Activated CD8-positive, alpha-beta T cell treated with anti-CD3 and anti-CD28 coated beads for 36 hours (primary cell): ENCODE data around the gene SAT2. TPM values are rescaled to one million over a fixed set of nuclear protein-coding genes. Genes with fewer than 3 reads are reported as not detected.

Source experiments
- ATAC-seq: fragments of 200-7000 bp; cut with Tn5 transposase; one replicate; pipeline ENCODE4 v1.10.0; 2021; ENCODE audit warnings: mild to moderate bottlenecking, moderate library complexity
- CTCF ChIA-PET: fragments of 350-600 bp; sonication (Branson Sonifier 250); formaldehyde crosslinking; loops from one replicate; lab custom pipeline; 2021; ENCODE audit warnings: antibody characterized with exemption; lab: Charles Lee
- POLR2A ChIA-PET: fragments of 350-600 bp; sonication (Branson Sonifier 250); formaldehyde crosslinking; loops from one replicate; lab custom pipeline; 2021; ENCODE audit warnings: antibody characterized with exemption; lab: Charles Lee
- DNase-seq: peaks from one replicate; pipeline ENCODE4 v3.0.0-alpha.2; 2020
- H3K27ac Mint-ChIP-seq: one replicate; pipeline ENCODE4 v1.8.0; 2021; ENCODE audit warnings: mild to moderate bottlenecking, mixed read lengths
- H3K27me3 Mint-ChIP-seq: one replicate; pipeline ENCODE4 v1.8.0; 2021; ENCODE audit warnings: mixed read lengths
- H3K36me3 Mint-ChIP-seq: one replicate; pipeline ENCODE4 v1.8.0; 2021; ENCODE audit warnings: low read depth, mixed read lengths
- H3K4me1 Mint-ChIP-seq: one replicate; pipeline ENCODE4 v1.8.0; 2021; ENCODE audit warnings: low read depth, mixed read lengths
- H3K4me3 Mint-ChIP-seq: one replicate; pipeline ENCODE4 v1.8.0; 2021; ENCODE audit warnings: mild to moderate bottlenecking, moderate library complexity, mixed read lengths
- H3K9me3 Mint-ChIP-seq: one replicate; pipeline ENCODE4 v1.8.0; 2021; ENCODE audit warnings: mixed read lengths
- intact Hi-C: fragments of 100-400 bp; cut with micrococcal nuclease; formaldehyde crosslinking; loops from one replicate; pipeline ENCODE4 v1.10.0; 2022
- total RNA-seq, 2 experiments: library from RNA; stranded (reverse); gene quantifications; one replicate each; pipeline ENCODE4 v1.2.3, GENCODE V29; 2021
- TF ChIP-seq, protein P1 (sequence below): fragments of 200-600 bp; IDR thresholded peaks from one replicate; pipeline ENCODE4 v1.8.0; 2022; ENCODE audit warnings: antibody characterized with exemption, mild to moderate bottlenecking

SAT2 gene
- total RNA-seq, 2 experiments from 2014 or later, result 15.6 to 22.2 TPM

DNA sequence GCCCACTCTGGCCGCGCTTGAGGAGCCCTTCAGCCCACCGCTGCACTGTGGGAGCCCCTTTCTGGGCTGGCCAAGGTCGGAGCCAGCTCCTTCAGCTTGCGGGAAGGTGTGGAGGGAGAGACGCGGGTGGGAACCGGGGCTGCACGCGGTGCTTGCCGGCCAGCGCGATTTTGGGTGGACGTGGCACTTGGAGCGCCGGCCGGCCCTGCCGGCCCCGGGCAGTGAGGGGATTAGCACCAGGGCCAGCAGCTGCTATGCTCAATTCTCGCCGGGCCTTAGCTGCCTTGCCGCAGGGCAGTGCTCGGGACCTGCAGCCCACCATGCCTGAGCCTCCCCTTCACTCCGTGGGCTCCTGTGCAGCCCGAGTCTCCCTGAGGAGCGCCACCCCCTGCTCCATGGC, 13.2 kb upstream of the SAT2 start:
- Mint-ChIP-seq H3K9me3 (no peaks in the 10 kb centered on the region), H3K4me3 (no peak overlapping the region), H3K36me3 (no peaks in the 10 kb centered on the region), H3K27ac (no peak overlapping the region), H3K27me3 (peaks cover 4% of the 10 kb centered on the region), H3K4me1 (peaks cover 2% of the 10 kb centered on the region)
- ChIA-PET POLR2A (interaction anchor here (1.3 kb wide), 1 partner anchor 47 kb away, joined by 4 read pairs; the partner anchor contains the start of genes TP53 and WRAP53), CTCF (interaction anchor here (1.0 to 3.8 kb wide), 2 partner anchors 9 to 48 kb away, joined by 3 to 16 read pairs; no protein-coding TSS in a partner anchor)
- intact Hi-C loops, result no loop called here
- ATAC-seq (no peak), DNase-seq (no peak)
- TF ChIP-seq, protein P1, sequence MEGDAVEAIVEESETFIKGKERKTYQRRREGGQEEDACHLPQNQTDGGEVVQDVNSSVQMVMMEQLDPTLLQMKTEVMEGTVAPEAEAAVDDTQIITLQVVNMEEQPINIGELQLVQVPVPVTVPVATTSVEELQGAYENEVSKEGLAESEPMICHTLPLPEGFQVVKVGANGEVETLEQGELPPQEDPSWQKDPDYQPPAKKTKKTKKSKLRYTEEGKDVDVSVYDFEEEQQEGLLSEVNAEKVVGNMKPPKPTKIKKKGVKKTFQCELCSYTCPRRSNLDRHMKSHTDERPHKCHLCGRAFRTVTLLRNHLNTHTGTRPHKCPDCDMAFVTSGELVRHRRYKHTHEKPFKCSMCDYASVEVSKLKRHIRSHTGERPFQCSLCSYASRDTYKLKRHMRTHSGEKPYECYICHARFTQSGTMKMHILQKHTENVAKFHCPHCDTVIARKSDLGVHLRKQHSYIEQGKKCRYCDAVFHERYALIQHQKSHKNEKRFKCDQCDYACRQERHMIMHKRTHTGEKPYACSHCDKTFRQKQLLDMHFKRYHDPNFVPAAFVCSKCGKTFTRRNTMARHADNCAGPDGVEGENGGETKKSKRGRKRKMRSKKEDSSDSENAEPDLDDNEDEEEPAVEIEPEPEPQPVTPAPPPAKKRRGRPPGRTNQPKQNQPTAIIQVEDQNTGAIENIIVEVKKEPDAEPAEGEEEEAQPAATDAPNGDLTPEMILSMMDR, result no peak

DNA sequence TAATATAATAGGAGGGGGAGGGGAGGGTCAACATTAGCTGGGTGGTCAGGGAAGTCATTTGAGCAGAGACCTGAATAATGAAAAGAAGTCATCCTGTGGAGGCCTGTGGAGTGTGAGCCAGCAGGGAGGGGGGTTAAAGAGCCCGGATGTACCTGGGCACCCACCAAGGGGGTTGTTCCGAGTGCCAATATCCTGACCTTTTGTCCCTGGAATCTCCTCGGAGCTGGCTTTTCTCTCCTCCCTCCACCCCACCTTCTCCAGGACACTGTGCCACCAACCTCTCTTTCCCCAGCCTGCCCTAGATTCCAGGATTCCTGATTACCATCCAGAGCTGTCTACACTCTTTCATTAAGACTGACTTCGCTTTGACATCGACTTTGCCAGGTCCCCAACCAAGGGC, 8.5 kb upstream of the SAT2 start:
- no peaks in the 10 kb centered on the region for H3K36me3 Mint-ChIP-seq
- ATAC-seq (no peak), DNase-seq (no peak)
- H3K4me1 Mint-ChIP-seq, result no peaks in the 10 kb centered on the region
- H3K27me3 Mint-ChIP-seq, result no peaks in the 10 kb centered on the region
- ChIA-PET CTCF (interaction anchor here (3.3 kb wide), 1 partner anchor 37 kb away, joined by 15 read pairs; no protein-coding TSS in a partner anchor), POLR2A (no interaction called here)
- intact Hi-C loops, result no loop called here
- H3K27ac Mint-ChIP-seq, result no peak overlapping the region
- no peak overlapping the region for H3K4me3 Mint-ChIP-seq
- no peaks in the 10 kb centered on the region for H3K9me3 Mint-ChIP-seq
- TF ChIP-seq, protein P1, result no peak

DNA sequence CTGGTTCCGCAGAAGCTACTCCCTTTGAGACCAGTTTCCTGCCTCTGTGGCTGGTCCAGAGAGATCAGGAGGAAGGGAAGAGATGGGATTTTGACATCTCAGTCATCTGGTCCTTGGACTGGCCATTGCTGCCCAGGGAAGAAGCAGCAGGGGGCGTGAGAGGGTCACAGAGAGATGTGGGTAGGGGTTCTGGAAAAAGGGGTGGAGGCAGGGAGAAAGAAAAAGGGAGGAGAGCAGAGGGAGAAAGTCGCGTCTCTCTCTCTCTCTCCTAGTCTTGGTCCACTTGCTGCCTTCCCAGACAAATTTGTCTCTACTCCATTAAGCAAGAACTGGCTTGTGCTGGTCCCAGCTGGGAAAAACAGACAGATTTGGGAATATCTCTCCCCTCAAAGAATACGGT, 6.8 kb upstream of the SAT2 start:
- TF ChIP-seq, protein P1, result peak; percentile 42
- H3K9me3 Mint-ChIP-seq, result no peaks in the 10 kb centered on the region
- no peaks in the 10 kb centered on the region for H3K27me3 Mint-ChIP-seq
- DNase-seq (peak; percentile 49), ATAC-seq (peak; percentile 46)
- no peak overlapping the region for H3K27ac Mint-ChIP-seq
- H3K4me3 Mint-ChIP-seq, result no peak overlapping the region
- ChIA-PET CTCF (interaction anchor here (0.9 to 5.9 kb wide), 7 partner anchors 17 to 82 kb away, joined by 3 to 63 read pairs (median 4); partner anchors contain the start of genes ATP1B2, FXR2, TP53 and WRAP53), POLR2A (interaction anchor here (0.9 to 2.4 kb wide), 2 partner anchors 12 to 53 kb away, joined by 3 to 9 read pairs; partner anchors contain the start of gene TP53)
- H3K36me3 Mint-ChIP-seq, result no peaks in the 10 kb centered on the region
- no peaks in the 10 kb centered on the region for H3K4me1 Mint-ChIP-seq
- intact Hi-C loops, result loop anchor here (5.0 kb wide), 1 partner anchor 53 kb away; the partner anchor contains the start of genes TP53 and WRAP53

DNA sequence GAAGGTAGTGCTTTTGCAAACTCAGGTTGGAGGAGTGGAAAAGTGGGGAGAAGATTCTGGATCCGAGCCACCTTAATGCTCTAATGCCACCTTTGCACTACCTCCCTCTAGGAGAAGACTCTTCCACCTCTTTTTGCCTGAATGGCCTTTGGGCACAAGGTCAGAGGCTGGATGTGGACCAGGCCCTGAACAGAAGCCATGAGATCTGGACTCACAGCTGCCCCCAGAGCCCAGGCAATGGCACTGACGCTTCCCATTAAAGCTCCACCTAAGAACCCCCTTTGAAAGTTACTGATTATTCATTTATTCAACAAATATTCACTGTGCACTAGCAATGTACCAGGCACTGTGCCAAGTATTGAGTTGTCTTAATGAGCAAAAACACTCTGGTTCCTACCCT, 5.5 kb upstream of the SAT2 start:
- POLR2A ChIA-PET, result interaction anchor here (0.6 to 1.4 kb wide), 5 partner anchors 15 to 64 kb away, joined by 3 to 4 read pairs (median 4); partner anchors contain the start of genes ATP1B2 and TP53
- no peaks in the 10 kb centered on the region for H3K9me3 Mint-ChIP-seq

More for the DNA sequence above, 5.5 kb upstream of the SAT2 start:
- Mint-ChIP-seq H3K4me1 (no peaks in the 10 kb centered on the region), H3K27me3 (no peaks in the 10 kb centered on the region), H3K4me3 (no peak overlapping the region), H3K36me3 (no peaks in the 10 kb centered on the region), H3K27ac (no peak overlapping the region)
- no peak for DNase-seq
- intact Hi-C loops, result loop anchor here (5.0 kb wide), 1 partner anchor 54 kb away; the partner anchor contains the start of genes TP53 and WRAP53
- no peak for ATAC-seq
- CTCF ChIA-PET, result interaction anchor here (1.0 to 5.9 kb wide), 9 partner anchors 10 to 244 kb away, joined by 3 to 63 read pairs (median 4); partner anchors contain the start of genes ATP1B2, FXR2, TP53 and WRAP53
- TF ChIP-seq, protein P1, result no peak
